ENCODE results near the gene GGCX. TPM values are rescaled to one million over a fixed set of nuclear protein-coding genes. Genes with fewer than 3 reads are reported as not detected.
"Not testable (repeated sequence)": the region's sequence is repeated elsewhere in the genome, so short reads cannot be mapped to it uniquely, and the experiment has no call there.

The GGCX gene
- total RNA-seq, 1 donor from 2014 or later, result 58.2 TPM

DNA sequence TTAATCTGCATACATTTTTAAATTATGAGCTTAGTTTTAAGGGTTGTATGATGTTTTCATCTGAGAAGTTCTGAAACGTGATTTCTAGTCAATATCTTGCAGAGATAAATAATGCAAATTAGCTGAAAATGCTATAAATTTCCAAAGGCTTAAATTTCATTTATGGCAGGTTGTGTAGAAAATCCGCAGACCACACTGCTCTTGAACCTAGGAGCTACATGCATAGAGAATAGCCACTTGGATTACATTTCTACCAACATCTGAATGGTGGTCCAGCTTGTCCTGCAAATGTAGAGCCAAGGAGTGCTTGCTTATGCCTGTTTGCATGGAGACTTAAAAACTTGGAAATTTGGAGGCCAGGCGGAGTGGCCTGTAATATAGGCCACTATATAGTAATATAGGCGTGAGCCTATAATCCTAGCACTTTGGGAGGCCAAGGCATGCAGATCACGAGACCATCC, 15.5 kb downstream of the GGCX start:
- Mint-ChIP-seq H3K27ac (no peak overlapping the region), H3K9me3 (no peaks in the 10 kb centered on the region), H3K4me3 (no peak overlapping the region), H3K27me3 (ENCODE audit: low read depth) (no peaks in the 10 kb centered on the region), H3K4me1 (peaks cover 33% of the 10 kb centered on the region), H3K36me3 (peaks cover 32% of the 10 kb centered on the region)
- TF ChIP-seq, protein P1, sequence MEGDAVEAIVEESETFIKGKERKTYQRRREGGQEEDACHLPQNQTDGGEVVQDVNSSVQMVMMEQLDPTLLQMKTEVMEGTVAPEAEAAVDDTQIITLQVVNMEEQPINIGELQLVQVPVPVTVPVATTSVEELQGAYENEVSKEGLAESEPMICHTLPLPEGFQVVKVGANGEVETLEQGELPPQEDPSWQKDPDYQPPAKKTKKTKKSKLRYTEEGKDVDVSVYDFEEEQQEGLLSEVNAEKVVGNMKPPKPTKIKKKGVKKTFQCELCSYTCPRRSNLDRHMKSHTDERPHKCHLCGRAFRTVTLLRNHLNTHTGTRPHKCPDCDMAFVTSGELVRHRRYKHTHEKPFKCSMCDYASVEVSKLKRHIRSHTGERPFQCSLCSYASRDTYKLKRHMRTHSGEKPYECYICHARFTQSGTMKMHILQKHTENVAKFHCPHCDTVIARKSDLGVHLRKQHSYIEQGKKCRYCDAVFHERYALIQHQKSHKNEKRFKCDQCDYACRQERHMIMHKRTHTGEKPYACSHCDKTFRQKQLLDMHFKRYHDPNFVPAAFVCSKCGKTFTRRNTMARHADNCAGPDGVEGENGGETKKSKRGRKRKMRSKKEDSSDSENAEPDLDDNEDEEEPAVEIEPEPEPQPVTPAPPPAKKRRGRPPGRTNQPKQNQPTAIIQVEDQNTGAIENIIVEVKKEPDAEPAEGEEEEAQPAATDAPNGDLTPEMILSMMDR (IDR thresholded peaks at IDR 0.05; ENCODE audit: unreplicated experiment), result no peak
- no peak for DNase-seq (ENCODE audit: low spot score in 2 of 2, unreplicated experiment in 2 of 2)

DNA sequence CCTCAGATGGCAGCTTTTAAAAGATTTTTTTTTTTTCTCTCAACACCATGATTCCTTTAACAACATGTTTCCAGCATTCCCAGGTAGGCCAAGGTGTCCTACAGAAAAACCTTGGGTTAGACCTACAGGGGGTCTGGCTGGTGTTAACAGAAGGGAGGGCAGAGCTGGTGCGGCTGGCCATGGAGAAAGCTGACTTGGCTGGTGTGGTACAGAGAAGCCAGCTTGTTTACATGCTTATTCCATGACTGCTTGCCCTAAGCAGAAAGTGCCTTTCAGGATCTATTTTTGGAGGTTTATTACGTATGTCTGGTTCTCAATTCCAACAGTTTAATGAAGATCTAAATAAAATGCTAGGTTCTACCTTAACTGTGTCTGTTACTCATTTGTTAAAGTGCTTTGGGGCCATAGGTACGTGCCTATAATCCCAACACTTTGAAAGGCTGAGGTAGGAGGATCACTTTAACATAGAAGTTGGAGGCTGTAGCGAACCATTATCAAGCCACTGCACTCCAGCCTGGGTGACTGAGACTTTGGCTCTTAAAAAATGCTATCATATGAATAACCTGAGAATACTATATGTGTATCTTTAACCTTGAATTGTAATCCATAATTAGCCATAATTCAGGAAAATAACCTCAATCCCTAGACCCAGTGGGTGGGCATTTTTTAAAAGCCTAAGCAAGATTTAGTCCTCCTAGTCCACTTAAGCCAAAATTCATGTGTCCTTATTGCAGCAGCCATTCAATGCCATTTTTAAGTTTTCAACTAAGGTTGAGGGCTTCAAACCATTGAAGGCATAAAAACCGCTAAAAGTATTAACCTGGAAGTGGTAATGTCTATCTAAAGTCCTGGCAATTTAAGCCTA, 16.1 kb downstream of the GGCX start:
- DNase-seq (ENCODE audit: low spot score in 2 of 2, unreplicated experiment in 2 of 2); H3K27me3 Mint-ChIP-seq (ENCODE audit: low read depth); H3K4me3 Mint-ChIP-seq; H3K27ac Mint-ChIP-seq; H3K9me3 Mint-ChIP-seq: not testable (repeated sequence)
- Mint-ChIP-seq H3K4me1 (peaks cover 39% of the 10 kb centered on the region), H3K36me3 (peaks cover 30% of the 10 kb centered on the region)

DNA sequence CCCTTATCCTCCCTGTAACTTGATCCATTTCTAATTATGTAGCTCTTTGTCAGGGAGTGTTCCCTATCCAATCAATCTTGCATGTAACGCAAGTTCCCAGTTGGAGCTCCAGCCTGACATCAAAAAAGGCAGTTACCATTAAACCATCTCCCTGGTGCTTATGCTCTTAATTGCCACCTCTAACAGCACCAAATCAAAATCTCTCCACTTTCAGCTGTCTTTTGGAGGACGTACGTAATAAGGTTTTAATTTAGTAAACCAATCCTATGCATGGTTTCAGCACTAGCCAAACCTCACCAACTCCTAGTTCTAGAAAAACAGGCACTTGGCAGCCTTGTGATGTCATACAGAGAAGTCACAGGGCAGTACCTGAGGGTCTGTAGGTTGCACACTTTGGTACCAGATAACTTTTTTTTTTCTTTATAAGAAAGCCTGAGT, 17.0 kb downstream of the GGCX start:
- H3K4me3 Mint-ChIP-seq; H3K9me3 Mint-ChIP-seq; H3K27me3 Mint-ChIP-seq (ENCODE audit: low read depth); DNase-seq (ENCODE audit: low spot score in 2 of 2, unreplicated experiment in 2 of 2); H3K27ac Mint-ChIP-seq: not testable (repeated sequence)
- Mint-ChIP-seq H3K4me1 (peaks cover 39% of the 10 kb centered on the region), H3K36me3 (peaks cover 28% of the 10 kb centered on the region)

DNA sequence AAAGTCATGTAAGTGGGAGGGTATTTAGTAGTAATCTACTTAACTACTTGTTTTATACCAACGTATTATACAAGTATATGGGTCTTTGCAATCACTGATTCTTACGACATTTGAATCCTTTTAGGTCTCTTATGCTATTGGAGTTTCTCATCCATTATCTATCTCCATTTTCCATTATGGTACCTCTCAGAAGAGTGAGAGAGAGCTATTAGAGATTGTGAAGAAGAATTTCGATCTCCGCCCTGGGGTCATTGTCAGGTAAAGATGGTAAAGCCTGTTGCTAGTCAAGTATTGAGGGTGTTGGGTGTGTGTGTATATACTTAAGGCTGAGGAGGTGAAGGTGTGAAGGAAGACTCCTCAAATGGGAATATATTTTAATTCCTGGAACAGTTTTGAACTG, 18.5 kb downstream of the GGCX start:
- Mint-ChIP-seq H3K27me3 (ENCODE audit: low read depth) (no peaks in the 10 kb centered on the region), H3K9me3 (no peaks in the 10 kb centered on the region), H3K36me3 (peaks cover 28% of the 10 kb centered on the region), H3K27ac (peak overlapping the region; percentile 16), H3K4me3 (no peak overlapping the region), H3K4me1 (peaks cover 44% of the 10 kb centered on the region)
- no peak for DNase-seq (ENCODE audit: low spot score in 2 of 2, unreplicated experiment in 2 of 2)
- TF ChIP-seq, protein P1 (IDR thresholded peaks at IDR 0.05; ENCODE audit: unreplicated experiment), result no peak

DNA sequence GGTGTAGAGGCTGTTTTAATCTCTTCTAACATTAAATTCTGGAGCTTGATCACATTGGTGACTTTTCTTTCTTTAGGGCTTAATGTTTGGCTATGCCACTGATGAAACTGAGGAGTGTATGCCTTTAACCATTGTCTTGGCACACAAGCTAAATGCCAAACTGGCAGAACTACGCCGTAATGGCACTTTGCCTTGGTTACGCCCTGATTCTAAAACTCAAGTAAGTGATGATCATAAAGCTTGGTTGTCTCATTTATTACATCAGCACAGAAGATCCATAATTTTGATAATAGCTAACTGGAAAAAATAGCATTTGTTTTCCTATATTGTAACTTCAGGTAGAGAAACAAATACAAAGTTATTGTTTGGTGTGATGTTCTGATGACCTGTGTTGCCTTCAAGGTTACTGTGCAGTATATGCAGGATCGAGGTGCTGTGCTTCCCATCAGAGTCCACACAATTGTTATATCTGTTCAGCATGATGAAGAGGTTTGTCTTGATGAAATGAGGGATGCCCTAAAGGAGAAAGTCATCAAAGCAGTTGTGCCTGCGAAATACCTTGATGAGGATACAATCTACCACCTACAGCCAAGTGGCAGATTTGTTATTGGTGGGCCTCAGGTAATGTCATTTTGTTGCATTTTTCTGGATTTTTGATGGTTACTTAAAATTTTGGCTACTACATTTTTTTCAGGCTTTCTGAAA, 19.4 kb downstream of the GGCX start:
- H3K27me3 Mint-ChIP-seq (ENCODE audit: low read depth), result no peaks in the 10 kb centered on the region
- peaks cover 28% of the 10 kb centered on the region for H3K36me3 Mint-ChIP-seq
- H3K9me3 Mint-ChIP-seq, result no peaks in the 10 kb centered on the region
- TF ChIP-seq, protein P1 (IDR thresholded peaks at IDR 0.05; ENCODE audit: unreplicated experiment), result no peak
- H3K4me3 Mint-ChIP-seq, result peak overlapping the region; percentile 89
- DNase-seq (ENCODE audit: low spot score in 2 of 2, unreplicated experiment in 2 of 2), result no peak
- H3K27ac Mint-ChIP-seq, result peak overlapping the region; percentile 15
- peaks cover 52% of the 10 kb centered on the region for H3K4me1 Mint-ChIP-seq

DNA sequence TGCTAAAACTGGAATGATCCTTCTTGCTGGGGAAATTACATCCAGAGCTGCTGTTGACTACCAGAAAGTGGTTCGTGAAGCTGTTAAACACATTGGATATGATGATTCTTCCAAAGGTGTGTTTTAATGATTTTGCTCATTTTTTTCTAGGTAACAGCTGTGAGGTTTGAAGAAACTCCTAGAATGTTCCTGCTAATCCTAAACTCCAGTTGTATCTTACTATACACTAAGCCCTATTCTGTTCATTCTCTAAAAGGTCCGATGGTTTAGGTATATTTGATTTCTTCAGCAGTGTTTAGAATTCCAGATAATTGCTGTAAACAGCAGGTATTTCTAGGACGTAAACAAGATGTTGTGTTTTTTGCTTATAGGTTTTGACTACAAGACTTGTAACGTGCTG, 20.0 kb downstream of the GGCX start:
- Mint-ChIP-seq H3K27ac (no peak overlapping the region), H3K4me1 (peaks cover 58% of the 10 kb centered on the region), H3K36me3 (peaks cover 28% of the 10 kb centered on the region), H3K27me3 (ENCODE audit: low read depth) (no peaks in the 10 kb centered on the region), H3K4me3 (peak overlapping the region; percentile 89), H3K9me3 (no peaks in the 10 kb centered on the region)
- no peak for DNase-seq (ENCODE audit: low spot score in 2 of 2, unreplicated experiment in 2 of 2)
- TF ChIP-seq, protein P1 (IDR thresholded peaks at IDR 0.05; ENCODE audit: unreplicated experiment), result no peak

Data from mesothelial cell of epicardium (in vitro differentiated cells).